Stimulated activated CD4-positive, alpha-beta T cell treated with anti-CD3 and anti-CD28 coated beads, TNF-alpha, amount 100 ng/mL, for 24 hours (primary cell): ENCODE results near the gene FGD2.
"Not testable (repeated sequence)": the region's sequence is repeated elsewhere in the genome, so short reads cannot be mapped to it uniquely, and the experiment has no call there.

Experiments used
- DNase-seq, 3 experiments: peaks; one replicate each; pipeline ENCODE4 v3.0.0-alpha.2; 2020; ENCODE audit warnings: low read depth in 3 of 3

The FGD2 gene

GRCh38 chr6:37057678-37058077 lies 52.2 kb downstream of the FGD2 start:
- no peak for DNase-seq

- DNase-seq = no peak
Observed at GRCh38 chr6:37058084-37058586, 52.7 kb downstream of the FGD2 start.

DNA sequence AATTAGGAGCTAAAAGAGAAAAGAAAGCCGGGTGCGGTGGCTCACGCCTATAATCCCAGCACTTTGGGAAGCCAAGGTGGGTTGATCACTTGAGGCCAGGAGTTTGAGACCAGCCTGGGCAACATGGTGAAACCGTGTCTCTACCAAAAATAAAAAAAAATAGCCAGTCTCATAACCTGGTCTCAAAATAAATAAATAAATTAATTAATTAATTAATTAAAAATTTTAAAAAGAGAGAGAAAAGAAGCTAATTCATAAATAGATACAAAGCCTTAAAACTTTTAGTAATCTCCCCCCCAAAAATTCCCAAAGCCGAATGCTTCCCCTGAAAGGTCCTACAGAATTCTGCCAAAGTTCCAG lies 53.5 kb downstream of the FGD2 start:
- DNase-seq = not testable (repeated sequence)

- no peak for DNase-seq
Observed at GRCh38 chr6:37059344-37060194, 54.1 kb downstream of the FGD2 start.

DNA sequence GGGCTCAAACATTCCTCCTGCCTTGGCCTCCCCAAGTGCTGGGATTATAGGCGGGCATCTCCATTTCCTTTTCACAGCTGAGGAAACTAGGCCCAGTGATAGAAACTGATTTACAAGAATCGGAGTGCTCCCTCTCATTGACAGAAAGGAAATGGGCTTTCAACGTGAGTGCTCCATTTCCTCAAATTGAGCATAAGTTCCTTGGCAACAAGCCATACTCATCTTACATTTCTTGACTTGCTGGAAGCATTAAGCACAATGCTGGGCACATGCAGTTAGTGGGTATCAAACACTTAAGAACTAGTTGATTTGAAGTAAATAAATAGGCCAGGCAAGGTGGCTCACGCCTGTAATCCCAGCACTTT lies 54.7 kb downstream of the FGD2 start:
- DNase-seq = no peak

- DNase-seq = no peak
Observed at GRCh38 chr6:37061157-37061804, 55.8 kb downstream of the FGD2 start.

- DNase-seq = no peak
Observed at GRCh38 chr6:37062424-37062823, 57.0 kb downstream of the FGD2 start.

GRCh38 chr6:37068356-37069270 lies 63.2 kb downstream of the FGD2 start:
- no peak for DNase-seq

GRCh38 chr6:37069639-37070038 lies 64.2 kb downstream of the FGD2 start:
- no peak for DNase-seq

DNA sequence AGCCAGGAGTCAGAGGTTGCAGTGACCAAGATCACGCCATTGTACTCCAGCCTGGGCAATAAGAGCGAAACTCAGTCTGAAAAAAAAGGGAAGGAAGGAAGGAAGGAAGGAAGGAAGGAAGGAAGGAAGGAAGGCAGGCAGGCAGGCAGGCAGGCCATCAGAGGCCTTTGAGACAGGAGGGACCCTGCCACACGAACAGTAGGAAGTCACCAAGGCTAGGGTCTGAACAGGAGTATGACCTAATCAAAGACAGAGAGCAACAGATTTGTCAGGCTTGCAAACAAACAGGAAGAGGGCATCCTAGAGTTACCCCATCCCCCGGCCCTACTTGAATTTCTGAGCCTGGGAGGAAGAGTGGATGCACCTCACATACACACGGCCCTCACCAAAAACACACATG lies 67.1 kb downstream of the FGD2 start:
- no peak for DNase-seq

- DNase-seq = no peak
Observed at GRCh38 chr6:37074053-37074827, 68.8 kb downstream of the FGD2 start.

DNA sequence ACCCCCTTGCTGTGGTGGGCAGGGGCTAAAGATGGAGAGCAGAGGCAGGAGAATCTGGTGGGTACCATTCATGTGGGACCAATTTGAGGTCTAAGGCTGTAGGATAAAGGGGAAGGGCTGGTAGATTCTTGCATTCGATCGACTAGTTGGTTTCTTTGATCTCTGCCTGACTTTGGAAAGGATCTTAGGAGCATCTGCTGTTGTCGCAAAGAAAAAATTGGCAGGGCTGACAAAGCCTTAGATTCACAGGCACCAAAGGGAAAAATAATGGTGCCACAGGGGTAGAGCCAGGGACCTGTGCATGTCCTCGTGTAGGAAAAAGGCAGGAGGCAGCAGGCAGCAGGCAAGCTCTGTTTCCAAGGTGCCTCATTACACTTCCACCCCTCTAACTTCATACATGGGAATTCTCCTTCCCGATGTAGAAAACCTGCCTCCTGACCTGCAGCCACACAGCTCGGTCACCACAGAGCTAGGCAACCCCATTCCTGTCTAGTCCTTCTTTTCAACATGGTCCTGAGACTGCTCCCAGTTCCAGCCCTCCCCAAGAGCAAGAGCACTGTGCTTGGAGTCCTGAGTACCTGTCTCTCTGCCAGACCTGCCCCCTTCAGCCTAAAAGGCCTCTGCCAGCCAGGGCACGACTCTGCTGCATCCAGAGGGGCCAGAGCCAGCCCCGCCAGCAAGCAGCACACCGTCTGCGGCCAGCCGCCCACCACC lies 71.9 kb downstream of the FGD2 start:
- no peak for DNase-seq

- no peak for DNase-seq
Observed at GRCh38 chr6:37077905-37078296, 72.4 kb downstream of the FGD2 start.
